ENCODE data around the gene AZU1.
A peak's percentile ranks its signal among the peaks of the same experiment; 100 is the strongest.

AZU1 gene

GRCh38 chr19:803099-803561, 24.5 kb upstream of the AZU1 start:
- peaks cover 64% of the 10 kb centered on the region for H3K36me3 Mint-ChIP-seq
- no peak overlapping the region for H3K4me3 Mint-ChIP-seq
- H3K4me1 Mint-ChIP-seq, result peaks cover 57% of the 10 kb centered on the region
- H3K27ac Mint-ChIP-seq, result no peak overlapping the region
- ATAC-seq, result no peak
- H3K9me3 Mint-ChIP-seq, result no peaks in the 10 kb centered on the region
- H3K27me3 Mint-ChIP-seq, result no peaks in the 10 kb centered on the region

GRCh38 chr19:803686-804418, 23.8 kb upstream of the AZU1 start:
- Mint-ChIP-seq H3K9me3 (no peaks in the 10 kb centered on the region), H3K4me3 (no peak overlapping the region), H3K4me1 (peaks cover 55% of the 10 kb centered on the region), H3K27me3 (no peaks in the 10 kb centered on the region), H3K27ac (no peak overlapping the region), H3K36me3 (peaks cover 65% of the 10 kb centered on the region)
- no peak for ATAC-seq

- ATAC-seq, result no peak
- Mint-ChIP-seq H3K4me3 (no peak overlapping the region), H3K27ac (no peak overlapping the region), H3K27me3 (no peaks in the 10 kb centered on the region), H3K4me1 (peaks cover 48% of the 10 kb centered on the region), H3K9me3 (no peaks in the 10 kb centered on the region), H3K36me3 (peaks cover 59% of the 10 kb centered on the region)
Observed at GRCh38 chr19:804419-805165, 23.0 kb upstream of the AZU1 start.

- peaks cover 42% of the 10 kb centered on the region for H3K4me1 Mint-ChIP-seq
- ATAC-seq, result peak; percentile 22
- peaks cover 59% of the 10 kb centered on the region for H3K36me3 Mint-ChIP-seq
- H3K27me3 Mint-ChIP-seq, result no peaks in the 10 kb centered on the region
- no peaks in the 10 kb centered on the region for H3K9me3 Mint-ChIP-seq
- H3K27ac Mint-ChIP-seq, result no peak overlapping the region
- H3K4me3 Mint-ChIP-seq, result no peak overlapping the region
Observed at GRCh38 chr19:805166-805551, 22.5 kb upstream of the AZU1 start.

GRCh38 chr19:805600-806550, 21.8 kb upstream of the AZU1 start:
- no peak overlapping the region for H3K27ac Mint-ChIP-seq
- no peak overlapping the region for H3K4me3 Mint-ChIP-seq
- ATAC-seq, result peak; percentile 41
- peaks cover 35% of the 10 kb centered on the region for H3K4me1 Mint-ChIP-seq
- H3K36me3 Mint-ChIP-seq, result peaks cover 61% of the 10 kb centered on the region
- no peaks in the 10 kb centered on the region for H3K9me3 Mint-ChIP-seq
- H3K27me3 Mint-ChIP-seq, result no peaks in the 10 kb centered on the region

- no peak overlapping the region for H3K4me3 Mint-ChIP-seq
- no peak overlapping the region for H3K27ac Mint-ChIP-seq
- H3K27me3 Mint-ChIP-seq, result no peaks in the 10 kb centered on the region
- no peak for ATAC-seq
- no peaks in the 10 kb centered on the region for H3K9me3 Mint-ChIP-seq
- H3K4me1 Mint-ChIP-seq, result peaks cover 25% of the 10 kb centered on the region
- peaks cover 68% of the 10 kb centered on the region for H3K36me3 Mint-ChIP-seq
Observed at GRCh38 chr19:806815-807421, 20.7 kb upstream of the AZU1 start.

- Mint-ChIP-seq H3K4me1 (peaks cover 16% of the 10 kb centered on the region), H3K36me3 (peaks cover 62% of the 10 kb centered on the region), H3K4me3 (no peak overlapping the region), H3K27me3 (no peaks in the 10 kb centered on the region), H3K9me3 (no peaks in the 10 kb centered on the region), H3K27ac (no peak overlapping the region)
- no peak for ATAC-seq
Observed at GRCh38 chr19:807627-808422, 19.8 kb upstream of the AZU1 start.

GRCh38 chr19:808423-808775, 19.2 kb upstream of the AZU1 start:
- H3K4me3 Mint-ChIP-seq, result no peak overlapping the region
- no peaks in the 10 kb centered on the region for H3K9me3 Mint-ChIP-seq
- H3K36me3 Mint-ChIP-seq, result peaks cover 60% of the 10 kb centered on the region
- no peak overlapping the region for H3K27ac Mint-ChIP-seq
- no peaks in the 10 kb centered on the region for H3K27me3 Mint-ChIP-seq
- H3K4me1 Mint-ChIP-seq, result peaks cover 10% of the 10 kb centered on the region
- ATAC-seq, result no peak

- no peak overlapping the region for H3K4me3 Mint-ChIP-seq
- peaks cover 9% of the 10 kb centered on the region for H3K4me1 Mint-ChIP-seq
- no peaks in the 10 kb centered on the region for H3K9me3 Mint-ChIP-seq
- no peaks in the 10 kb centered on the region for H3K27me3 Mint-ChIP-seq
- H3K36me3 Mint-ChIP-seq, result peaks cover 59% of the 10 kb centered on the region
- no peak for ATAC-seq
- no peak overlapping the region for H3K27ac Mint-ChIP-seq
Observed at GRCh38 chr19:810077-810855, 17.4 kb upstream of the AZU1 start.

- Mint-ChIP-seq H3K9me3 (peaks cover 3% of the 10 kb centered on the region), H3K4me3 (no peak overlapping the region), H3K4me1 (peaks cover 9% of the 10 kb centered on the region), H3K27ac (no peak overlapping the region), H3K36me3 (peaks cover 65% of the 10 kb centered on the region), H3K27me3 (no peaks in the 10 kb centered on the region)
- no peak for ATAC-seq
Observed at GRCh38 chr19:810883-811489, 16.7 kb upstream of the AZU1 start.

GRCh38 chr19:811506-812048, 16.1 kb upstream of the AZU1 start:
- H3K4me1 Mint-ChIP-seq, result peaks cover 9% of the 10 kb centered on the region
- no peak overlapping the region for H3K27ac Mint-ChIP-seq
- H3K27me3 Mint-ChIP-seq, result no peaks in the 10 kb centered on the region
- ATAC-seq, result no peak
- peaks cover 69% of the 10 kb centered on the region for H3K36me3 Mint-ChIP-seq
- H3K4me3 Mint-ChIP-seq, result no peak overlapping the region
- peaks cover 9% of the 10 kb centered on the region for H3K9me3 Mint-ChIP-seq

- Mint-ChIP-seq H3K4me3 (no peak overlapping the region), H3K27me3 (no peaks in the 10 kb centered on the region), H3K36me3 (peaks cover 69% of the 10 kb centered on the region), H3K9me3 (peaks cover 14% of the 10 kb centered on the region), H3K4me1 (peaks cover 7% of the 10 kb centered on the region), H3K27ac (no peak overlapping the region)
- peak; percentile 36 for ATAC-seq
Observed at GRCh38 chr19:812049-812746, 15.4 kb upstream of the AZU1 start.

All from stimulated activated memory B cell treated with anti-CD40 and anti-IgM and Interleukin-4, amounts not matched to agents 10 μg/mL and 1 μg/mL and 100 μg/mL, for 72 hours (primary cell).